ENCODE results near the gene UPK3B.
"Not testable (repeated sequence)": the region's sequence is repeated elsewhere in the genome, so short reads cannot be mapped to it uniquely, and the experiment has no call there.

The UPK3B gene

GRCh38 chr7:76492139-76492538 lies 18.2 kb upstream of the UPK3B start:
- DNase-seq = not testable (repeated sequence)

GRCh38 chr7:76495717-76496116 lies 14.6 kb upstream of the UPK3B start:
- DNase-seq = not testable (repeated sequence)

- DNase-seq = not testable (repeated sequence)
Observed at GRCh38 chr7:76497918-76498582, 12.3 kb upstream of the UPK3B start.

- not testable (repeated sequence) for DNase-seq
Observed at GRCh38 chr7:76498583-76499200, 11.7 kb upstream of the UPK3B start.

GRCh38 chr7:76499201-76499923 lies 11.0 kb upstream of the UPK3B start:
- not testable (repeated sequence) for DNase-seq

- DNase-seq = not testable (repeated sequence)
Observed at GRCh38 chr7:76499924-76500241, 10.5 kb upstream of the UPK3B start.

GRCh38 chr7:76502224-76502623 lies 8.1 kb upstream of the UPK3B start:
- DNase-seq = not testable (repeated sequence)

- DNase-seq = not testable (repeated sequence)
Observed at GRCh38 chr7:76502836-76503235, 7.5 kb upstream of the UPK3B start.

GRCh38 chr7:76503244-76503643 lies 7.1 kb upstream of the UPK3B start:
- DNase-seq = not testable (repeated sequence)

GRCh38 chr7:76504351-76505167 lies 5.8 kb upstream of the UPK3B start:
- not testable (repeated sequence) for DNase-seq

- no peak for DNase-seq
Observed at GRCh38 chr7:76505168-76506080, 4.9 kb upstream of the UPK3B start.

- DNase-seq = no peak
Observed at GRCh38 chr7:76506081-76506440, 4.3 kb upstream of the UPK3B start.

- not testable (repeated sequence) for DNase-seq
Observed at GRCh38 chr7:76506643-76507042, 3.7 kb upstream of the UPK3B start.

- no peak for DNase-seq
Observed at GRCh38 chr7:76507723-76508406, 2.5 kb upstream of the UPK3B start.

- DNase-seq = not testable (repeated sequence)
Observed at GRCh38 chr7:76511200-76511910, 1.0 kb downstream of the UPK3B start.

GRCh38 chr7:76511911-76512885 lies 1.8 kb downstream of the UPK3B start:
- not testable (repeated sequence) for DNase-seq

- no peak for DNase-seq
Observed at GRCh38 chr7:76512941-76513816, 2.8 kb downstream of the UPK3B start.
